DND-41 (cell line): Measurements from ENCODE around the gene RBMX.

ENCODE experiments used
- EZH2 ChIP-seq: IDR thresholded peaks from 3 replicates; pipeline ENCODE4 v1.6.1; 2012; ENCODE audit warnings: borderline replicate concordance, low read depth, mild to moderate bottlenecking, moderate library complexity, low read length, inconsistent platforms; ENCODE audit not compliant: severe bottlenecking
- TF ChIP-seq, protein P1 (sequence below): IDR thresholded peaks from 2 replicates; pipeline ENCODE4 v1.5.1; 2012; ENCODE audit warnings: borderline replicate concordance, low read length, moderate library complexity, mild to moderate bottlenecking; ENCODE audit not compliant: poor library complexity, severe bottlenecking; ENCODE audit errors: extremely low read depth

DNA sequence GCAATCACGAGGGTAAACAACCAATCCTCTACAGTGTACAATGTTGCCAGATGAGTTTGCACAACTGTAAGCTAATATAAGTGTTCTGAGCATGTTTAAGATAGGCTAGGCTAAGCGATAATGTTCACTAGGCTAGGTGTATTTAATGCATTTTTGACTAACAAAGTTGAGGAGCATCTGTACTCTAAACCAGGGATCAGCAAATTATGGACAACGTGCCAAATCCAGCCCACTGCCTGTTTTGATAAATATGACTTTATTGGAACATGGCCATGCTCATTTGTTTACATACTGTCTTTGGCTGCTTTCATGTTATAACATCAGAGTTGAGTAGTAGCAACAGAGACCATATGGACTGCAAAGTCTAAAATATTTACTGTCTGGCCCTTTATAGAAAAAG, 53.5 kb downstream of the RBMX start:
- TF ChIP-seq, protein P1, sequence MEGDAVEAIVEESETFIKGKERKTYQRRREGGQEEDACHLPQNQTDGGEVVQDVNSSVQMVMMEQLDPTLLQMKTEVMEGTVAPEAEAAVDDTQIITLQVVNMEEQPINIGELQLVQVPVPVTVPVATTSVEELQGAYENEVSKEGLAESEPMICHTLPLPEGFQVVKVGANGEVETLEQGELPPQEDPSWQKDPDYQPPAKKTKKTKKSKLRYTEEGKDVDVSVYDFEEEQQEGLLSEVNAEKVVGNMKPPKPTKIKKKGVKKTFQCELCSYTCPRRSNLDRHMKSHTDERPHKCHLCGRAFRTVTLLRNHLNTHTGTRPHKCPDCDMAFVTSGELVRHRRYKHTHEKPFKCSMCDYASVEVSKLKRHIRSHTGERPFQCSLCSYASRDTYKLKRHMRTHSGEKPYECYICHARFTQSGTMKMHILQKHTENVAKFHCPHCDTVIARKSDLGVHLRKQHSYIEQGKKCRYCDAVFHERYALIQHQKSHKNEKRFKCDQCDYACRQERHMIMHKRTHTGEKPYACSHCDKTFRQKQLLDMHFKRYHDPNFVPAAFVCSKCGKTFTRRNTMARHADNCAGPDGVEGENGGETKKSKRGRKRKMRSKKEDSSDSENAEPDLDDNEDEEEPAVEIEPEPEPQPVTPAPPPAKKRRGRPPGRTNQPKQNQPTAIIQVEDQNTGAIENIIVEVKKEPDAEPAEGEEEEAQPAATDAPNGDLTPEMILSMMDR = no peak
- no peak for TF ChIP-seq EZH2
